PC-3 (cell line): ENCODE measurements around the gene NAGPA. TPM values are rescaled to one million over a fixed set of nuclear protein-coding genes. Genes with fewer than 3 reads are reported as not detected.
"Not testable (repeated sequence)": the region's sequence is repeated elsewhere in the genome, so short reads cannot be mapped to it uniquely, and the experiment has no call there.

Experiments
- ATAC-seq: fragments of 200-7000 bp; cut with Tn5 transposase; 2 replicates; pipeline ENCODE4 v1.9.1; 2020; ENCODE audit warnings: mild to moderate bottlenecking, moderate library complexity
- BruUV-seq: library from RNA; stranded (reverse); fragments of 400-500 nt; replicated peaks from 2 replicates; lab custom pipeline; 2021; lab: Mats Ljungman, UMichigan
- CTCF ChIA-PET: fragments of 300-600 bp; sonication (Branson Sonifier 250); formaldehyde crosslinking; loops from one replicate; lab custom pipeline; 2022; ENCODE audit warnings: antibody characterized with exemption; lab: Charles Lee
- POLR2A ChIA-PET: fragments of 300-600 bp; sonication (Branson Sonifier 250); formaldehyde crosslinking; loops from one replicate; lab custom pipeline; 2022; ENCODE audit warnings: antibody characterized with exemption; ENCODE audit not compliant: unreplicated experiment; lab: Charles Lee
- DNase-seq: peaks from one replicate; pipeline ENCODE4 v3.0.0-alpha.2; 2015
- H2AFZ ChIP-seq: fragments of 300-600 bp; sonication (generic); 2 replicates; pipeline ENCODE4 v1.6.0; 2016; ENCODE audit warnings: antibody characterized with exemption, low read length
- H3F3A ChIP-seq: fragments of 300-600 bp; sonication (generic); one replicate; pipeline ENCODE4 v1.6.0; 2017; ENCODE audit warnings: antibody characterized with exemption, low read length, control low read depth, mild to moderate bottlenecking; ENCODE audit not compliant: unreplicated experiment
- H3K27ac ChIP-seq: fragments of 300-600 bp; sonication (generic); 2 replicates; pipeline ENCODE4 v1.5.1; 2016; ENCODE audit warnings: mild to moderate bottlenecking, low read length
- H3K27me3 ChIP-seq: fragments of 300-600 bp; sonication (generic); 2 replicates; pipeline ENCODE4 v1.6.1; 2016; ENCODE audit warnings: low read length, mixed read lengths
- H3K36me3 ChIP-seq: fragments of 300-600 bp; sonication (generic); 2 replicates; pipeline ENCODE4 v1.6.1; 2016; ENCODE audit warnings: low read depth, mixed run types, low read length, mixed read lengths
- H3K4me1 ChIP-seq: fragments of 300-600 bp; sonication (generic); 2 replicates; pipeline ENCODE4 v1.5.1; 2016; ENCODE audit warnings: low read length; ENCODE audit not compliant: insufficient read depth
- H3K4me2 ChIP-seq: fragments of 300-600 bp; sonication (generic); 2 replicates; pipeline ENCODE4 v1.6.0; 2016; ENCODE audit warnings: low read length
- H3K4me3 ChIP-seq: fragments of 300-600 bp; sonication (generic); 2 replicates; pipeline ENCODE4 v1.5.1; 2016; ENCODE audit warnings: mild to moderate bottlenecking, low read length, mixed read lengths
- H3K79me2 ChIP-seq: fragments of 300-600 bp; sonication (generic); 2 replicates; pipeline ENCODE4 v1.6.1; 2017; ENCODE audit warnings: low read length, mixed read lengths
- H3K9ac ChIP-seq: fragments of 300-600 bp; sonication (generic); 2 replicates; pipeline ENCODE4 v1.6.0; 2016; ENCODE audit warnings: mild to moderate bottlenecking, low read length
- H3K9me2 ChIP-seq: fragments of 300-600 bp; sonication (generic); replicated peaks from 2 replicates; pipeline ENCODE4 v1.6.1; 2016; ENCODE audit warnings: mixed run types, low read length, mixed read lengths
- H3K9me3 ChIP-seq: fragments of 300-600 bp; sonication (generic); 2 replicates; pipeline ENCODE4 v1.6.1; 2016; ENCODE audit warnings: low read length, mixed read lengths
- H4K20me1 ChIP-seq: fragments of 300-600 bp; sonication (generic); 2 replicates; pipeline ENCODE4 v1.6.1; 2016; ENCODE audit warnings: low read length, mixed read lengths
- EZH2 ChIP-seq: fragments of 300-600 bp; sonication (generic); IDR thresholded peaks from one replicate; pipeline ENCODE4 v1.6.1; 2017; ENCODE audit warnings: antibody characterized with exemption, mild to moderate bottlenecking, low read length; ENCODE audit not compliant: unreplicated experiment
- EZH2phosphoT487 ChIP-seq: fragments of 300-600 bp; sonication (generic); IDR thresholded peaks from 2 replicates; pipeline ENCODE4 v1.6.1; 2018; ENCODE audit warnings: mild to moderate bottlenecking, antibody characterized with exemption, low read length, borderline replicate concordance
- intact Hi-C: fragments of 100-400 bp; cut with micrococcal nuclease; formaldehyde crosslinking; loops from 2 replicates; pipeline ENCODE4 v1.9.0; 2023
- total RNA-seq: library from RNA; depleted of rRNA; stranded (reverse); fragments of >200 nt; gene quantifications from 2 replicates; pipeline ENCODE4 v1.2.3, GENCODE V29; 2014
- TF ChIP-seq, protein P1 (sequence below): fragments of 300-600 bp; sonication (generic); conservative IDR thresholded peaks from 2 replicates; pipeline ENCODE4 v1.5.1; 2017; ENCODE audit warnings: antibody characterized with exemption, low read depth, mild to moderate bottlenecking, low read length

NAGPA gene
- total RNA-seq, 1 experiment from 2014 or later: 26.2 TPM

DNA sequence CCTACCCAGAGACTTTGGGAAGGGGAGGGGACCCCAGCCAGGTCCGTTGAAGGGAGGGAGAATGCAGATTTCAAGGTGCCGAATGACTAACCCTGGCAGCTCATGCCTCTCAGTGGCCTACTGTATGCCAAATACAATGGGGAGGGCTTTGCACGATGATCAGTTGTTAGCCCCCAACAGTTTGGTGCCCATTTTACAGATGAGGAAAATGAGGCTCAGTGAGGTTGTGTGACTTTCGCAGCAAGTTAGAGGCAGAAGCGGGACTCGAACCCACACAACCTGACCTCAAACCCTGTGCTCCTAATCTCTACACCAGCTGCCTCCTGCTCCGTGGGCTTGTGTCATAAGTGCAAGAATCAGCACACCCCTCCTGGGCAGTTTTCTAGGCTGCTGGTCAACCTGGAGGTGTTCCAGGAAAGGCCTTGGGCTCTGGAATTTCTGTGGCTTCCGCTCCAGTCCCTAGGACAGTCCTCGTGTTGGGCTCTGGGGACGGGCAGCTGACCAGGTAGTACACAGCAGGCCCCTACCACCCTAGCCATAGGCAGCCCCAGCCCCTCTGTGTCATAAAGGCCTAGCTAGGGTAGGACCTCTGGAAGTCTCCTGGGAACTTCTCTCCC lies 11.9 kb upstream of the NAGPA start:
- H3K4me3 ChIP-seq: no peak overlapping the region
- H4K20me1 ChIP-seq: no peaks in the 10 kb centered on the region
- H3K27ac ChIP-seq: no peak overlapping the region
- H3K4me1 ChIP-seq: peaks cover 9% of the 10 kb centered on the region
- TF ChIP-seq, protein P1, sequence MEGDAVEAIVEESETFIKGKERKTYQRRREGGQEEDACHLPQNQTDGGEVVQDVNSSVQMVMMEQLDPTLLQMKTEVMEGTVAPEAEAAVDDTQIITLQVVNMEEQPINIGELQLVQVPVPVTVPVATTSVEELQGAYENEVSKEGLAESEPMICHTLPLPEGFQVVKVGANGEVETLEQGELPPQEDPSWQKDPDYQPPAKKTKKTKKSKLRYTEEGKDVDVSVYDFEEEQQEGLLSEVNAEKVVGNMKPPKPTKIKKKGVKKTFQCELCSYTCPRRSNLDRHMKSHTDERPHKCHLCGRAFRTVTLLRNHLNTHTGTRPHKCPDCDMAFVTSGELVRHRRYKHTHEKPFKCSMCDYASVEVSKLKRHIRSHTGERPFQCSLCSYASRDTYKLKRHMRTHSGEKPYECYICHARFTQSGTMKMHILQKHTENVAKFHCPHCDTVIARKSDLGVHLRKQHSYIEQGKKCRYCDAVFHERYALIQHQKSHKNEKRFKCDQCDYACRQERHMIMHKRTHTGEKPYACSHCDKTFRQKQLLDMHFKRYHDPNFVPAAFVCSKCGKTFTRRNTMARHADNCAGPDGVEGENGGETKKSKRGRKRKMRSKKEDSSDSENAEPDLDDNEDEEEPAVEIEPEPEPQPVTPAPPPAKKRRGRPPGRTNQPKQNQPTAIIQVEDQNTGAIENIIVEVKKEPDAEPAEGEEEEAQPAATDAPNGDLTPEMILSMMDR: no peak
- TF ChIP-seq EZH2: no peak
- no peaks in the 10 kb centered on the region for H3F3A ChIP-seq
- ATAC-seq (no peak), DNase-seq (no peak)
- no peaks in the 10 kb centered on the region for H3K9me3 ChIP-seq
- no TSS peak for BruUV-seq
- H3K9me2 ChIP-seq: no peaks in the 10 kb centered on the region
- H2AFZ ChIP-seq: no peak overlapping the region
- no peak overlapping the region for H3K4me2 ChIP-seq
- no peaks in the 10 kb centered on the region for H3K27me3 ChIP-seq
- ChIA-PET POLR2A (no interaction called here), CTCF (no interaction called here)
- no peaks in the 10 kb centered on the region for H3K79me2 ChIP-seq
- intact Hi-C loops: no loop called here
- H3K36me3 ChIP-seq: no peaks in the 10 kb centered on the region
- H3K9ac ChIP-seq: no peak overlapping the region

- CTCF ChIA-PET, ATAC-seq, BruUV-seq: not testable (repeated sequence)
Measured at GRCh38 chr16:5044581-5044980, 10.8 kb upstream of the NAGPA start.

DNA sequence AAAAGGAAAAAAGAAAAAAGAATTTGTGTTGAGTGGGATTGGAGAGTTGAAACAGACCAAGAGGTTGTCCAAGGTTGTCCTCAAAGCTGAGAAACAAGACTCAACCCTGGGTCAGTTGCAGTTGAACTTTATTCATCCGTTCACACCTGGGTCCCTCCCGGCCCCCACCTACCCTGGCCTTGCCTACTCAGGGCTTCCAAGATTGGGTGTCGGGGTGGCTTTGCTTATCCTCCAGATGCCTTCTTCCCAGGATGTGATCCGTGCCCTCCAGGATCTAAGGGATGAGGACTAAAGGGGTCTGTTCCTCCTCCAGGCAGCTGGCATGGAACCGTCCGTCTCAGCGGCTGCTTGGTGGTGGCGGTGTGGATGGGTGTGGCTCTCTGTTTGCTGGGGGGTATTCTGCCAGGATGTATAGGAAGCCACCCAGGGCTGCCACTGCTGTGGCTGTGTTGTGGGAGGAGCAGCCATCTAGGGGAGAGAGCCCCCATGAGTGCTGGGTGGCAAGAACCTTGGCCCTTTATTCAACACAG lies 10.3 kb upstream of the NAGPA start:
- ChIA-PET CTCF (no interaction called here), POLR2A (no interaction called here)
- H3K9me2 ChIP-seq: no peaks in the 10 kb centered on the region
- DNase-seq: no peak
- no peak overlapping the region for H2AFZ ChIP-seq
- no peaks in the 10 kb centered on the region for H3K36me3 ChIP-seq
- no peaks in the 10 kb centered on the region for H3K79me2 ChIP-seq
- no peak overlapping the region for H3K9ac ChIP-seq
- H3K27me3 ChIP-seq: no peaks in the 10 kb centered on the region
- no peaks in the 10 kb centered on the region for H3F3A ChIP-seq
- H4K20me1 ChIP-seq: no peaks in the 10 kb centered on the region
- peaks cover 9% of the 10 kb centered on the region for H3K4me1 ChIP-seq
- TF ChIP-seq EZH2 (no peak), EZH2phosphoT487 (no peak)
- TF ChIP-seq, protein P1: no peak
- no peaks in the 10 kb centered on the region for H3K9me3 ChIP-seq
- no peak overlapping the region for H3K4me2 ChIP-seq
- no peak for ATAC-seq
- intact Hi-C loops: no loop called here
- H3K27ac ChIP-seq: no peak overlapping the region
- no peak overlapping the region for H3K4me3 ChIP-seq
- no TSS peak for BruUV-seq

More at GRCh38 chr16:5044581-5044980, 10.8 kb upstream of the NAGPA start:
- H3K36me3 ChIP-seq, H3K27ac ChIP-seq, H2AFZ ChIP-seq, POLR2A ChIA-PET, DNase-seq, H3K27me3 ChIP-seq, H3K9me2 ChIP-seq, H3K4me2 ChIP-seq, H3K79me2 ChIP-seq, H3K9ac ChIP-seq, H3K4me1 ChIP-seq, H4K20me1 ChIP-seq, H3K4me3 ChIP-seq, H3K9me3 ChIP-seq, intact Hi-C loops, H3F3A ChIP-seq: not testable (repeated sequence)
